GM18517 (cell line): Measurements from ENCODE around the gene PKD1L1.
"Not testable (repeated sequence)": the region's sequence is repeated elsewhere in the genome, so short reads cannot be mapped to it uniquely, and the experiment has no call there.

Source experiments
- ATAC-seq: cut with Tn5 transposase; IDR thresholded peaks from one replicate; pipeline ENCODE4 v1.9.1; 2021; ENCODE audit warnings: mild to moderate bottlenecking, moderate library complexity; ENCODE audit not compliant: unreplicated experiment

Gene PKD1L1

GRCh38 chr7:47965456-47965855, 17.2 kb upstream of the PKD1L1 start:
- ATAC-seq: no peak

GRCh38 chr7:47962262-47962661, 14.0 kb upstream of the PKD1L1 start:
- no peak for ATAC-seq

- no peak for ATAC-seq
Observed at GRCh38 chr7:47957156-47957555, 8.9 kb upstream of the PKD1L1 start.

- no peak for ATAC-seq
Observed at GRCh38 chr7:47956220-47956619, 8.0 kb upstream of the PKD1L1 start.

- ATAC-seq: peak; percentile 57
Observed at GRCh38 chr7:47954231-47954911, 6.1 kb upstream of the PKD1L1 start.

- peak; percentile 52 for ATAC-seq
Observed at GRCh38 chr7:47953822-47954221, 5.6 kb upstream of the PKD1L1 start.

- ATAC-seq: no peak
Observed at GRCh38 chr7:47952224-47952623, 4.0 kb upstream of the PKD1L1 start.

- ATAC-seq: no peak
Observed at GRCh38 chr7:47951374-47951773, 3.1 kb upstream of the PKD1L1 start.

- ATAC-seq: no peak
Observed at GRCh38 chr7:47950714-47951113, 2.4 kb upstream of the PKD1L1 start.

- ATAC-seq: no peak
Observed at GRCh38 chr7:47949703-47950102, 1.4 kb upstream of the PKD1L1 start.

- no peak for ATAC-seq
Observed at GRCh38 chr7:47947355-47947749, 914 bp downstream of the PKD1L1 start.

GRCh38 chr7:47946581-47947354, 1.5 kb downstream of the PKD1L1 start:
- no peak for ATAC-seq

- ATAC-seq: peak; percentile 71
Observed at GRCh38 chr7:47945261-47946015, 2.8 kb downstream of the PKD1L1 start.

GRCh38 chr7:47944536-47945260, 3.6 kb downstream of the PKD1L1 start:
- ATAC-seq: peak; percentile 14

- no peak for ATAC-seq
Observed at GRCh38 chr7:47943676-47944474, 4.4 kb downstream of the PKD1L1 start.

- not testable (repeated sequence) for ATAC-seq
Observed at GRCh38 chr7:47942651-47943050, 5.6 kb downstream of the PKD1L1 start.

- no peak for ATAC-seq
Observed at GRCh38 chr7:47942132-47942531, 6.1 kb downstream of the PKD1L1 start.

- no peak for ATAC-seq
Observed at GRCh38 chr7:47941136-47941844, 7.0 kb downstream of the PKD1L1 start.
